Hypothalamus (tissue), 51 donors: ENCODE data around the gene TMEM233.

Experiments
- DNase-seq, 51 donors: peaks; one replicate each; lab custom pipeline; 2025; lab: John Stamatoyannopoulos, UW

Gene TMEM233

DNA sequence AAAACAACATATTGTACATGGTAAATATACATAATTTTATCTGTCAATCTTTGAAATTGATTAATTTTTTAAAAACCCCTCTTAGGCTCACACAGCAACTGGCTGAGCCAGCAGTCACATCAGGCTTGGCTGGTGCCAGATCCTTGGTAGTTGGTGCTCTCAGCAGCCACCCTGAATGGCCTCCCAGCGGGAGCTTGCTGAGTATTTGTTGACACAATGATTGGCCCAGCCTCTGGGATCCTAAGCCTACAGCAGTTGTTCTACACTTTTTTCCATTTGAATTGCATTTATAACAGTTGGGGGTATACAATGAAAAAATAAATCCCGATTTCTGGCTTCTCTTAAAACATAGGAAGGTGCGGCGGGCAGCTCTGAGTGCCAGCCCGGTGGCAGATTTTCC, 85.5 kb downstream of the TMEM233 start:
- no peak for DNase-seq

DNA sequence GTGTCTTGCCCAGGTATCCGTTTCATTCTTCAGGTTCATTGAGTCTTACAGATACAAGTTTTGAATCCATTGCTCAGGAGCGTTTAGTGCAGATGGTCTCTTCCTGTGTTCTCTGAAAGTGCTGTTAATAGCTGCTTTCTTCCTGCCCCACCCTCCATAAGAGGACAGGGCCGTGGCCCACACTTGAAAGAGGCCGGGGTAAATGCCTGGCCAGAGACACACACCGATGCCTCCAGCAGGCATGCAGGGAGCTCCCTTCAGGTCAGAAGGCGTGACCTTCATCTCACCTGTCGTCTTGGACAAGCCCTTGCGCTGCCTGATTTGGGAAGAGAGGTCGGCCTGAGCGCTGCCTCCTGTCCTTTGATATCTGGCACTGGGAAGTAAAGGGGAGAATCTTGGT, 85.9 kb downstream of the TMEM233 start:
- no peak for DNase-seq

DNA sequence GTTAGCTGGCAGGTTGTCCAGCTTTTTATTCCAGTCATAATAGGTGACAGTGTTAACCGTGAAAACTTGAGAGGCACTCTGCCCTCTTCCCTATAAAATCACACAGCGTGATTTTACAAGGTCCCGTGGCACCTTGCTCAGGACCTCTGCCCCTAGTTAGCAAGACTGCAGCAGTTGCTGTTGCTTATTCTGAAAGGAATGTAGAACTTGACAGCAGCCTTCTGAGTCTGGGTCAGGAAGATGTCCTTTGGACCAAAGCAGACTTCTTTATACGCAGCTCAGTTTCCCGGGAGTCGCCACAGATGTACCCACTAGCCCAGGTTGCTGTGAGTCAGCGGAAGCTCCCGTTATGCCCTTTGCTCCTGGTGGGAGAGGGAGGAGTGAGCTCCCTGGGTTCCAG, 87.5 kb downstream of the TMEM233 start:
- DNase-seq: no peak

DNA sequence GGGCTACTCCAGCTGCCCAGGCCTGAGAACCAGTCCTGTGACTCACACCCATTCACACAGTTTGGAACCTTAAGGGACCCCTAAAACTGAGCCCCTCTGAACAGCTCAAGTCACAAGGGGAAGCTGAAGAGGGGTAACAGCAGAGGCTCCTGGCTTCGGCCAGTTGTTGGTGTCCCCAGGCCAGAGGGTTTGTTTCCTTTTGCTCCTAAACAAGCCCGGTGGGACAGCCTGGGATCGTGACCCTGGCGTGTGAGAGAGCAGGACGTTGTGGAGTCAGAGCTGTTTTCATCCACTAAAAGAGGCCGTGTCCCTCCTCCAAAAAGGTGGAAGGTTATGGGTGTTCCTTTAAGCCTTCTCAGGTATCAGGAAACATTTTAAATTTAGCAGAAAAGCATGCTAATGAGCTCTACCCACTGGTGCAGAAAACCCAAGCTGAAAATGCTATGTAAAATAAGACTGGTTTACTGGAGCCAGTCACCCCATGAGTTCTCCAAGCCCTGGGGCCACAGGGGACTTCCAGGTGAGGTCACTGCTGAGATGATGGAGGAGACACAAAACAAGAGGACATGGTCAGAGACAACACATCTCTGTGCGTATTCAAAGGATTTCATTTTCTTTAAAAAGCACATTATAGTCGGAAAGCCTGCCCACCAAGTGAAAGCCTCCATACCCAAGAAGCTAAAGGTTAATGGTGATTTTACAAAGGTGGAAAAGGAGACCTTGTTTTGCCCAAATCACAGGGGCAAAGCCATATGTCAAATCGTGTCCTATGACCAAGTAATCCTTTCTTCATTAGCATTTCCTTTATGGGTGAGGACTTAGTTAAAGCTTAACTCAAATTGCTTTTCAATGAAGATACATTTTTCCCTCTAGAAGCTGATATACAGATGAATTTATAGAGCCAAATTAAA, 88.4 kb downstream of the TMEM233 start:
- no peak for DNase-seq

DNA sequence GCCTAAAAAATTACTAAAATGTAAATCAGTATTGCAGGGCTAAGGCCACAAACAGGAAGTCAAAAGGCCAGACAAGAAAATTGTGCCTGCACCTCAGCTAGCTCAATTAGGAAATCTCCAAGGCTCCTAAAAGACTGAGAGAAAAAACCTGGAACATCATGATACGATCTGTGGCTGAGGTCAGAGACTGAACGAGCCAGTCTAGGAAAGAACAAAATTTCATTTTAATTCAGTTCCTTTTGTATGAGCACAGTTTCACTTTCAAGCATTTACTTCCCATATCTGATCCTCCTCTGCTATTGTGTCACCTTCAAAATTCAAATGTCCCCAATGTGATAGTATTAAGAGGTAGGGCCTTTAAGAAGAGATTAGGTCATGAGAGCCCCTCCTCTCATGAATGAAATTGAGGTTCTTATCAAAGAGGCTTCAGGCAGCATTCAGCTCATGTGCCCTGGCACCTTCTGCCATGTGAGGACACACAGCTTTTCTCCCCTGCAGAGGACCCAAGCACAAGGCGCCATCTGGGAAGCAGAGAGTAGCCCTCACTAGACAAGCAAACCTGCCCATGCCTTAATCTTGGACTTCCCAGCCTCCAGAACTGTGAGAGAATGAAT, 89.2 kb downstream of the TMEM233 start:
- DNase-seq: peak in 1 of 51 donors; percentile 5

DNA sequence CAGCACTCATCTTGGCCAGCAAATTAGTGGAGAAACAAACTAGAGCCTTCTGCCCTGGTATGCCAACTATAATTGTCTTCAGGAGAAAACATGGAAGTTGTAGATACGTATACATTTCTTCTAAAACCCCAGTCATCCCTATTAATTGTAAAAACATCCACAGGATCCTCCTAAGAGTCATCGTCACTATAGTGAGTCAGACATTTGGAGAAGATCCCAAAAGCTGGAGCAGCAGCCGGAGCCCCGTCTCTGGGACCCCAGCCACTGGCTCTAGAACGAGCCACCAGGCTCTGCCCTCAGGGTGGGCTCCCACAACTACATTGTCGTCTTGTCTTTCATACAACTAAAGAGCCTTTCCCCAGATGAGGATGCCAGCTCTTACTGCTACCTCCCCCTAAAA, 89.8 kb downstream of the TMEM233 start:
- no peak for DNase-seq

DNA sequence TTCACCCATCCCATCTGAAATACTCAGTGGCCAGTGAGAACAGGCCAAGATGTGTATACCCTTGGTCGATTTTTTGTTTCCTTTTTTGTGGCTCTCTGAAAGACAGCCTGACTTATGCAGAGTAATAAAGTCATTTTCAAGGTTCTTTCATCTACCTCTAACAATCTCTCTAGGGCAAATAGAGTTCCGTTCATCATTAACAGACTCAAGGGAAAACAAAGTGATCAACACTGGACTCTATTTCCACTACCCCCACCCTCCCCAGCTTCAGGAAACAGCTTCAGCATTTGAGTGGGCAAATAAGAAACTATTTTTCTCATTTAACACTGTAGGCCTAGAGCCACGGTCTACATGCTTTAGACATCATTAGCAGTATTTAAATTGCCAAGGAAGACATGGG, 90.2 kb downstream of the TMEM233 start:
- DNase-seq: no peak

DNA sequence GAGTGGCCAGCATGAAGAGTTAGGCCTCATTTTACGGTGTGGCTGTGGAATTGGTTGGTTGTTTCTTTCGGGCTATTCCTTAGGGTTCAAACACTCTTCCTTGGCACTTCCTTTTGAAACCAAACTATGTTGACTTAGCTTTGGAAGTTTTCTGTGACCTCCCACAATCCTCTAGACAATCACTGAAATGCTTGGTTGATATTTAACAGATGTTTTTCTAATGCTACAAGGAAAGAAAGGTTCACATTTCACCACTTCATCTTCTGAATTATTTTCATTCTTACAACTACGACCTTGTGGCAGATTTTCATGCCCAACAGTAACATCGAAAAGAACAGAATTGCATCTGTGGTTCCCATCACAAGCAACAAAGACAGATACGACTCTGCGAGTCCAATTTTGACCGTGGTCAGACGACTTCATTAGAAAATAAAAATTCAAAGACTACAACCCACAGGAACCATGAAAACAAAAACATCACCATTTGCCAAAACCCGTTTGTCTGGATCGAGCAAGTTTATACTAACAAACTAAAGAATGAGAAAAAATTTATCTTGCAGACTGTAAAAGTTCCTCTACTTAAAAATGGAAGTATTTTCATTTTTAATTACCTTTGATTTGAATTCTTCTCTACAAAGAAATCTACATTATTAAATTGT, 91.3 kb downstream of the TMEM233 start:
- no peak for DNase-seq

DNA sequence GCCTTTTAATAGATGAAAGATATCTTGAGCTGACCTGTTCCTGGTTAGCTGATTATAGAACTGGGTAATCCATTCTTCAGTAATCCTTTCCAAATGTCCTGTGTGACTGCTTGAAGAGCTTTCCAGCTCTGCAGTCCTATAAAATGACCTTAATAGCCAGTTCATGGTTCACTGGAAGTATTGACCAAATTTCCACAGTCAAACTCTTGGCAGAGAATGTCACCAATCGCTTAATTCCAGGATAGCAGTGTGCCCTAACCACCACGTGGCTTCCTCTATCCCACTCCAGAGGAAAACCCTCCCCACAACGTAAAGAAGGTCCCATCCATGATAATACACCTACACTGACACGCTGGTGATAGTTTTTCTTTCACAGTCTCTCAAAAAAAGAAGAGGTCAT, 91.8 kb downstream of the TMEM233 start:
- DNase-seq: no peak

DNA sequence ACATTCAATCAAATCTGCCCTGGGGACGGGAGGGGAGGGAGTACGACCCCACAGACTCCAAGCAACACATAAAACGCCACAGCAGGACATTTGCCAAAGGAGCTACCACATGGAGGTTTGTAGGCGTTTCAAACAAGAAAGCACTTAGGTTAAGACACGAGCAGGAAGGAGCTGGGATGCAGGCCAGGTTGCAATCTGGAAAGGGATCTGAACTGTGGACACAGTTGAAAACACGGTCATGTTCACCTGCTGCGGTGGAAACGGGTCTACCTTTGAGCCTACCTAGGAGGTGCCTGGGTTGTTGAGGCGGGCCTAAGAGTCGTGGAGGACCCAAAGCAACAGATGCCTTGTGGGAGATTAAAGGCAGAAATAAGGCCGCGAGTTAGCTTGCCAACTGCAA, 92.8 kb downstream of the TMEM233 start:
- no peak for DNase-seq

DNA sequence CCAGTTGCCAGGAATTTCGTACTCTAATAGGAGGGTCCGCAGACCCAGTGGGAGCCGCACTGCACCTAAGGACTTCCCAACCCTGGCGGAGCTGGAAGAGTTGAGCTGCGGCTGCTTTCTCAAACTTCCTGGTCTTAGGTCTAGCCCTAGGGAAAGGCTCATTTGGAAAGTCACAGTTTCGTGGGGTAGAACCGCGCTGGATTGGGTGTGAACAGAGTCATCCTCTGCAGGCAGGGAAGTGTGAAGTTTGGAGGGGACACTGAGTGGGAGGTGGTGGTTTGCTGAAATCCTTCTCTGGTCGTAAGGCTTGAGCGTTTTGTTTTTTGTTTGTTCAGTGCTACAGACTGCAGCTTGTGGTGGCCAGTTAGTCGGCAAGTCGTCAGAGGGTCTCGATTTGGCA, 93.2 kb downstream of the TMEM233 start:
- peak in 1 of 51 donors; percentile 23 for DNase-seq

DNA sequence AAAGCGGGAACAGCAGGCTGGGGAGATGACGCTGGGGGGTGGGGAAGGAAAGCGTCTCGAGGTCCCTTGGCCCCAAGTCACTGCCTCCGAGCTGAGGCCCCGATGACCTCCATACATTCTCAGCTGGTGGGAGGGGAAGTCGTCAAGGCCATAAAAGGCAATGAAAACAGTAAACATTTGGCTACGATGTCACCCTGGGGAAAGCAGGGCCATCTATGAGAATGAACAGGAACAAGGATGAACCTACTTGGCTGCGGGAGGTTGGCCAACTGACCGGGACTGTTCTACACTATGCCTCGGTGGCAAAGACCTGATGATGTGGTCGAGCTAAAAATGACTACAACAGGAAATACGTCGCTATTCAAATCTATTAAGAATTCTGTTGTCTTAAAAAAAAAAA, 93.8 kb downstream of the TMEM233 start:
- no peak for DNase-seq

DNA sequence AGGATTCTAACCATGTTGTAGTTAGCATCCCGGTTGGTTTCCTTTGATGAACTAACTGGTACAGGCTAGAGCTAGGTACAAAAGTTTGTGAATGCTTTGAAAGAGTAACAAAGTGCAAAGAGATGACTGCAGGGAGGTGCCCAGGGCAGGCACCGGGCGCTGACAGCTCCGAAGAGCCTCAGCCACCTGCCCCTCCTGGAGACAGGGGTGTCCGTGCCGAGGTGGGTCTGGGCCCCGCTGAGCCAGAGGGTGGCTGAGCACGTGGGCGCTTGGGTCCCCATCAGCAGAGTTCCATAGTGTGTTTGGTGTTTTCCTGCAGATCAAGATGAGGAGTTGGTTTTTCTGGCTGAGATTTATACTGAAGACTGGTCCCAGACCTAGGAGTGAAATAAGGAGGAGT, 94.3 kb downstream of the TMEM233 start:
- DNase-seq: no peak

DNA sequence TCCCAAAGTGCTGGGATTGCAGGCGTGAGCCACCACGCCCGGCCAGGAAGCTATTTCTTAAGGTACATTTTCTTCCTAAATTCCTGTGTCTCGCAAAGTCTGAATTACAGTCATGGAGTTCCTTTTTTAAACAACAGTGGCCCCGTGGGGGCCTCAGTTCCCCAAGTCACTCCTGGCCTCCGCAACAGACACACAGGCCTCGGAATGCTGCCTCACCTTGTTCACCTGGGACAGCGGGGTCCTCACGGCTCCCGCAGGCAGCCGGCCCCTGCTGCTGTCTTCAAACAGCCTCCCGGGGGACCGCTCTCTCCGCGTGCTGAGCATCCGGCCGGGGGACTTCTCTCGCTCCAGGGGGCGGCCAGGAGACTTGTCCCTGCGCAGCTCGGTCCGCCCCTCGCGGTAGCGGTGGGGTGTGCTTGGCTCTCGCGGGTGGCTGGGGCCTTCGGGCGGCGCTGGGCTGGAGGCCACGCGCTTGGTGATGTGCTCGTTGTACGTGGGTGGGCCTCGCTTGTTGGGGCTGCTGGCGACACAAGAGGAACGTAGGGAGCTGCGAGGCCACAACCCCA, 96.4 kb downstream of the TMEM233 start:
- DNase-seq: no peak

DNA sequence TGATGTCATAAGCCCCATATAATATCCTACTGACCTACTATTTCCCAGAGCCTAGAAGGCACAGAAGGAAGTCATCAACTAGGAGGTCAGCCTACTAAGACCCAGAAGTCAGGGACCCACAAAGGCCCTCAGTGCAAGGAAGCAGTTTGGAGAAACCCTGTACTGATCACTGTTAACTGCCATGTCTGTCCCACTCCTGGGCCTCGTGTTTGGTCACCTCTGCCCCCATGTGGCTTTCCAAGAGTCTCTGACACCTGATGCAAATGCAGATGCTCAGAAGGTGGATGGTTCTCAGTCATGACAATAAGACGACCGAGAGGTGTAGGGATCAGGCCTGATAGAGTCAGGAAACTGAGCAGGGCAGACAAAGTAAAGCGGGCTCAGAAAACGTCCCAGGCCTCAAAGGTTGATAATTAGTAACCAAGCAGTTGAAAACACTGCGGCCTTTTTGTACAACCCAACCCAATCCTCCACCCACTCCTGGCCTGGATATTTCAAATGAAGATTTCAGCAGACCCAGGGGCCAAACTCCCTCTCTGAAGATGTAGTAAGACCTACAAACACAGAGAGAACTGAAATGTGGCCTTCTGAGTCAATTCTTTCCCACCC, 97.7 kb downstream of the TMEM233 start:
- DNase-seq: no peak

DNA sequence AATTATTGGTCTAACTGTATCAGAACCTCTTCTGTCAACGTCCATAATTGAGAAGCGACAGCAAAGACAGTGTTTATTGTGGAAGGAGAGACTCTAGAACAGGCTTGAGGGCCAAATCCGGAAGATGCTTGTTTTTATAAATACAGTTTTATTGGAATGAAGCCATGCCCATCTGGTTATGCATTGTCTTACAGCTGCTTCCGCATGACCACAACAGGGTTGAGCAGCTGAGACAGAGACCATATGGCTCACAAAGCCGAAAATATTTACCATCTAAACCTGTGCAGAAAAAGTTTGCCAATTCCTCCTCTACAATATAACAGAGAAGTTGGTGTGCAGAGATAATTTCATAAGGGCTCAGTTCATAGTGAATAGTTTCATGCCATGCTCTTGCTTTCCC, 98.8 kb downstream of the TMEM233 start:
- no peak for DNase-seq
